GM19035 (cell line): ENCODE data around the gene MCUR1.
A peak's percentile ranks its signal among the peaks of the same experiment; 100 is the strongest.
"Not testable (repeated sequence)": the region's sequence is repeated elsewhere in the genome, so short reads cannot be mapped to it uniquely, and the experiment has no call there.

ENCODE experiments used
- ATAC-seq: cut with Tn5 transposase; IDR thresholded peaks from one replicate; pipeline ENCODE4 v1.9.1; 2021; ENCODE audit not compliant: unreplicated experiment

Gene MCUR1, protein sequence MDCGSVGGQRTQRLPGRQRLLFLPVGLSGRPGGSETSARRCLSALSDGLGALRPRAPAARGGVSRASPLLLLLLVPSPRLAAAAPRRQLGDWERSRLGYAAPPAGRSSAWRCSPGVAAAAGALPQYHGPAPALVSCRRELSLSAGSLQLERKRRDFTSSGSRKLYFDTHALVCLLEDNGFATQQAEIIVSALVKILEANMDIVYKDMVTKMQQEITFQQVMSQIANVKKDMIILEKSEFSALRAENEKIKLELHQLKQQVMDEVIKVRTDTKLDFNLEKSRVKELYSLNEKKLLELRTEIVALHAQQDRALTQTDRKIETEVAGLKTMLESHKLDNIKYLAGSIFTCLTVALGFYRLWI

GRCh38 chr6:13814176-13814937, at the start of gene MCUR1:
TSS of gene MCUR1 (minus strand) at chr6:13814557. CDS start at chr6:13814429, 128 bp downstream.
- peak; percentile 80 for ATAC-seq

- no peak for ATAC-seq
Observed at GRCh38 chr6:13863699-13864155, 49.4 kb upstream of the MCUR1 start.

DNA sequence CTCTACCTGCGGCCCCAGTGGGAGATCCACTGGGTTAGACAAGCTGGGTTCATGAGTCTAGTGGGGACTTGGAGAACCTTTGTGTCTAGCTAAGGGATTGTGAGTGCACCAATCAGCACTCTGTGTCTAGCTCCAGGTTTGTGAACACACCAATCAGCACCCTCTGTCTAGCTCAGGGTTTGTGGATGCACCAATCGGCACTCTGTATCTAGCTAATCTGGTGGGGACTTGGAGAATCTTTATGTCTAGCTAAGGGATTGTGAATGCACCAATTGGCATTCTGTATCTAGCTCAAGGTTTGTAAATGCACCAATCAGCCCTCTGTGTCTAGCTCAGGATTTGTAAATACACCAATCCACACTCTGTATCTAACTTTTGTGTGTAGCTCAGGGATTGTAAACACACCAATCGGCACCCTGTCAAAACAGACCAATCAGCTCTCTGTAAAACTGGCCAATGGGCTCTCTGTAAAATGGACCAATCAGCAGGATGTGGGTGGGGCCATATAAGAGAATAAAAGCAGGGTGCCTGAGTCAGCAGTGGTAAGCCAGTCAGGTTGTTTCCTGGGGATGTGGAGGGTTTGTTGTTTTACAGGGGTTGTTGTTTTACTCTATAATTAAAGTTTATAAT, 46.3 kb upstream of the MCUR1 start:
- ATAC-seq, result not testable (repeated sequence)

GRCh38 chr6:13859871-13860555, 45.7 kb upstream of the MCUR1 start:
- ATAC-seq, result no peak

DNA sequence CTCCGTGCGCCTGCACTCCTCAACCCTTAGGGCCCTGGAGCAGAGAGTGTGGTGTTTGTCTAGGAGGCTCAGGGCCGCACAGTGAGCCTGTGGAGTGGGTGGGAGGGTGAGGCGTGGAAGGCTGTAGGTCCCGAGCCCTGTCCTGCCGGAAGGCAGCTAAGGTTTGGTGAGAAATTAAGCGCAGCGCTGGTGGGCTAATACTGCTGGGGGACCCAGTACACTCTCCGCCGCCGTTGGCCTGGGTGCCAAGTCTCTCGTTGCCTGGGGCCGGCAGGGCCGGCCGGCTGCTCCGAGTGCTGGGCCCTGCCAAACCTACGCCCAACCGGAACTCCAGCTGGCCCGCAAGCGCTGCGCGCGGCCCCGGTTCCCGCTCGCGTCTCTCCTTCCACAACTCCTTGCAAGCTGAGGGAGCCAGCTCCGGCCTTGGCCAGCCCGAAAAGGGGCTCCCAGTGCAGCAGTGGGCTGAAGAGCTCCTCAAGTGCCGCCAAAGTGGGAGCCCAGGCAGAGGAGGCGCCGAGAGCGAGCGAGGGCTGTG, 40.4 kb upstream of the MCUR1 start:
- no peak for ATAC-seq

DNA sequence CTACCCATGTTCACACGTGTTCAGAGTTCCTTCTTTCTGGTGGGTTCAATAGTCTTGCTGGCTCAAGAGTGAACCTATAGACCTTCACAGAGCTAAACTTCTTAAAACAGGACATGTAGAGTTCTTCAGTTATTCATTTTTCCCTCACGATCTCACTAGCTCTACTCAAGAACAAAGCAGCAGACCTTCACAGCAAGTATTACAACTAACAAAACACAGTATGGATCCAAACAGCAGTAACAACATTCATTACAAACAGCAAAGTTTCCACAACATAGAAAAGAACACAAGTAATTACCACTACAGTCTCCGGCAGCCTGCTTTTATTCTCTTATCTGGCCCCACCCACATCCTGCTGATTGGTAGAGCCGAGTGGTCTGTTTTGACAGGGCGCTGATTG, 39.5 kb upstream of the MCUR1 start:
- no peak for ATAC-seq

GRCh38 chr6:13851803-13852202, 37.4 kb upstream of the MCUR1 start:
- no peak for ATAC-seq

DNA sequence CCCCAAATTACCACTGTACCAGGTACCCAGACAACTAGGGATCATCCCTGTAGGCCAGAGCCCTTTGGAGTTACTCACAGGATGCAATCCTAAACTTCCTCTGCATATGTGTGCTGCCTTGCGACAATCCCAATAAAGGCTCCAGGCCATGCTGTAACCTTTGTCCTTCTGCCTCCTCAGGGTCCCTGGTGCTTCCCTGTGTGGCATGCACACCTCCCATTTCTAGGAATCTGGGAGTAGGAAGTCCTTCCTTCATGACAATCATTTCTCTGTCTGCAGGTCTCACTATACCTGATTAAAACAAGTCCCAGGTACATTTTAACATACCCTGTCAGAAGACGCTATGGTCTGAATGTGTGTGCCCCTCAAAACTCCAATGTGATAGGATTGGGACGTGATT, 37.0 kb upstream of the MCUR1 start:
- ATAC-seq, result no peak

DNA sequence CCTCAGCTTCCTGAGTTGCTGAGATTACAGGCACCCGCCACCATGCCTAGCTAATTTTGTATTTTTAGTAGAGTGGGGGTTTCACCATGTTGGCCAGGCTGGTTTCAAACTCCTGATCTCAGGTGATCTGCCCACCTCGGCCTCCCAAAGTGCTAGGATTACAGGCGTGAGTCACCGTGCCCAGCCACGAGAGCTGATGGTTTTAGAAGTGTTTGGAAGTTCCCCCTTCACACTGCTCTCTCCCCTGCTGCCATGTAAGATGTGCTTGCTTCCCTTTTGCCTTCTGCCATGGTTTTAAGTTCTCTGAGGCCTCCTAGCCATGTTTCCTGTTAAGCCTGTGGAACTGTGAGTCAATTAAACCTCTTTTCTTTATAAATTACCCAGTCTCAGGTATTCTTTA, 36.3 kb upstream of the MCUR1 start:
- not testable (repeated sequence) for ATAC-seq

DNA sequence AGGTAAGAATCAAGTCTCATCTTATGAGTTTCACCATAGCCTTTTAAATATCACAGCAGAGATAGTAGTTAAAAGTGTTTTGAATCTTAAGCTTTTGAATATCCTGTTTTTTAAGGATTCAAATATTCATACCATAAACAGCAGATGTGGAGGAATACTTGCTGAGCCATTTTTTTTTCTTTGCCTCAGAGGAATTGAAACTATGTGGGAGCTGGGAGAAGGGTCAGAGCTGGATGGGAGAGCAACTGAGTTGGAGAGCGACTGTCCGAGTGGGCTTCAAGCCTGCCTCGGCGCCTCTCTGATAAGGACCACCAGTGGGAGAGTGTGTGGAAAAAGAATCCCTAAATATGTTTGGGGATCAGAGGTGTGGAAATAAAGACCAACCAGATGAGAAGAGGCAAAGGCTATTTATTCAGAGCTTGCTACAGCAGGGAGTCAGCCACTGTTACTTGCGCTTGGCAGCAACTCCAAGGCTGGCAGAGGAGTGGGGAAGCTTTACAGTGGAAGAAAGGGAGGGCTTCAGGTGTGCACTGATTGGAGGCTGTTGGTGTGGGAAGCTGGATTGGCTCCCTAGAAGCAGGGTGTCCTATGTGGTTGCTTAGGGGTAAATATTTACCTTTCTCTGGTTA, 34.3 kb upstream of the MCUR1 start:
- no peak for ATAC-seq

DNA sequence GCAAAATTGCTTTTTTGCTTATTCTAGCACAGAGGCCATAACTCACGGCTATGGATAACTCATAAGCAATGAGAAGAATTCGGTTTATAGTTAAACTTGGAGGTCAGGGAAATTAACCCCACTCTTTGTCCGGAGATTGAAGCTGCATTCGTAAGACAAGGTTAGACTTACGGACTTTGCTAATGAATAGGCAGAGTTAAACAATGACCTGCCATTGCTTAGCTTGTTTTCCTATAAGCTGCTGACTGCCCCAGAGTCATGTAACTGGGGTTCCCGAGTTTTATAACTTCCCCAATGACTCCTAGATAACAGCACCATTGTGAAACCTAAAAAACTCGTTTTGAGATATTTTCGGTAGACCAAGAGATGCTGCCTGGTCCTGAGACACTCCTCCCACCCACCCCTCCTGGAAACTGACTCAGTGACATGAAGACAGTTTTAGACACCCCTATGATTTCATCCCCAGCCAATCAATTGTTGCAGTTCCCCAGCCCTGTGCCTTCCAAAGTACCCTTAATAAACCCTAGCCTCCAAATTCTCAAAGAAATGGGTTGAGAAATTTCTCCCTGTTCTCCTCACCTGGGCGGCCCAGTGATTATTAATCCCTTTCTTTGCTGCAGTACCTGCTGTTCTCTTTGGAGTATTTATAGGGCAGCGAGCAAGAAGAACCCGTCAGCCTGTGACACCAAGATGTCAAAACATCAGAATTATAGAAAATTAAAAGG, 33.1 kb upstream of the MCUR1 start:
- no peak for ATAC-seq

- ATAC-seq, result no peak
Observed at GRCh38 chr6:13846841-13847240, 32.5 kb upstream of the MCUR1 start.

DNA sequence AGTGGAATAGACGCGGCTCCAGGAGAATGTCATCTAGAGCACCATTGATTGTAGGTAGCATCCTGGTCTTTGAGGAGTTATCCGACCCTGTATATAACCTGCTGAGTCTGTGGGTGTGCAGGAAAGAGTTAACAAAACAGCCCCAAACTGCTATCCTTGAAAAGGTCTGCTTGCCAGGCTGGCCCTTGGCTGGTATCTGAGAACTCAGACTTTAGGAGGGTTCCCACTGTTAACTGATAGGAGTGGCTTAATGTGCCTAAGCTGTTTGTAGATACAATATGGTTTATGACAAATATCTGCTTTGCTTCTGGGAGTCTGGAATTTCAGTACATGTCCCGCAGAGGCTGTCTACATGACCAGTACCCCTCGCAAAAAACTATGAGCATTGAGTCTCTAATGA, 27.6 kb upstream of the MCUR1 start:
- no peak for ATAC-seq

DNA sequence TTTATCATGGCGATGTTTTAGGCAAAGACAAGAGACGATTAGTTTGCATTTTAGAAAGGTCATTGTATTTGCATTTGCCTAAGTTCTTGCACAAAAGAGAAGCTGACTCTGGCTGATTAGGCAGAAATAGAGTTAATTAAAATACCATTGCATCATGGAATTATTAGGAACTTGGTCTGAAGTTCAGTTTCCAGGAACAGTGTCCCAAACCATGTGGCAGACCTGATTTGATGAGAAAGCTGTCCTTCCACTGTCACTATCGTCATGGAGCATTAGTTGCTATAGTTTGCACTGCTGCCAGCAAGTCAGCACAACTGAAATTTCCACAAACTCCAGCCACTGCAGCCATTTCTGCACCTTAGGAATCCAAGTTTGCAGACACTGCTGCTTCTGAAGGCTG, 24.3 kb upstream of the MCUR1 start:
- no peak for ATAC-seq

- ATAC-seq, result no peak
Observed at GRCh38 chr6:13836170-13836569, 21.8 kb upstream of the MCUR1 start.

GRCh38 chr6:13834790-13835189, 20.4 kb upstream of the MCUR1 start:
- no peak for ATAC-seq

- ATAC-seq, result not testable (repeated sequence)
Observed at GRCh38 chr6:13834018-13834417, 19.7 kb upstream of the MCUR1 start.

DNA sequence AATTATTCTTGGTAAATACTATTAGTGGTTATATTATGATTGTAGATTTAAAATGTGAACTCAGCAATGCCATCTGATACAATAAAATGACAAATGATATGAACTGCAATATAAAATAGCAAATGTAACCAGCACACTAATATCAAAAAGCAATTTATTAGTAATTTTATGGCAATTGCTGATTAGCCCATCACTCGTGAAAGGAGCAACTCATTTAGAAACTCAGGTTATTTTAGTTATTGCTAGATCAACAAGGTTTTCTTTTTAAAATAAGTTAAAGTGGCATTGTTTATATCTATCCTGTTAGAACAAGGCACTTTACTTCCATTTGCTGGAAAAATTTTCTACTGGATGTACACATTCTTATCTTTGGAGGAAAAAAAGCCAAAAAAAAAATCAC, 18.4 kb upstream of the MCUR1 start:
- ATAC-seq, result no peak

GRCh38 chr6:13831615-13832014, 17.3 kb upstream of the MCUR1 start:
- ATAC-seq, result no peak

- no peak for ATAC-seq
Observed at GRCh38 chr6:13830803-13831202, 16.4 kb upstream of the MCUR1 start.
